Spleen (tissue), 7 donors: ENCODE data around the gene RRP12.

Source experiments
- CTCF ChIP-seq, 11 experiments: fragments of 200-600 bp in 7 of 11; fragments of 450-650 bp in 4 of 11; sonication (generic) in 4 of 11; IDR thresholded peaks in 8 of 11; conservative IDR thresholded peaks in 3 of 11; 1 replicate in 7 of 11; 2 replicates in 4 of 11; pipeline versions ENCODE4 v1.4.0 to v1.8.0; 2016 to 2021; ENCODE audit warnings: antibody characterized with exemption in 11 of 11, inconsistent platforms in 4 of 11, mild to moderate bottlenecking in 1 of 11
- POLR2A ChIP-seq, 3 donors: fragments of 450-650 bp; IDR thresholded peaks; one replicate each; pipeline ENCODE4 v1.5.1; 2017; ENCODE audit warnings: antibody characterized with exemption in 3 of 3, mild to moderate bottlenecking in 1 of 3
- POLR2AphosphoS5 ChIP-seq, 3 donors: sonication (generic); formaldehyde crosslinking; IDR thresholded peaks; one replicate each; pipeline ENCODE4 v1.5.1; 2017; ENCODE audit warnings: antibody characterized with exemption in 3 of 3
- donor health status: DM: no; HTN: no; CAD: no; lungs with moderate emphysema.
- donor health status: DM: no; HTN: no; CAD: no.
- donor health status: DM: no; HTN: no; CAD: no.

GRCh38 chr10:97311111-97311626 lies 90.0 kb downstream of the RRP12 start:
- no peak for TF ChIP-seq CTCF (IDR thresholded peaks at IDR 0.05 in 8 of 11, conservative IDR thresholded peaks at IDR 0.05 in 3 of 11)
- TF ChIP-seq POLR2A (IDR thresholded peaks at IDR 0.05), result no peak
- no peak for TF ChIP-seq POLR2AphosphoS5 (IDR thresholded peaks at IDR 0.05)
